GM12864 (cell line): ENCODE results near the gene WDR49.

Source experiments
- DNase-seq: peaks from one replicate; pipeline ENCODE4 v3.0.0-alpha.2; 2011; ENCODE audit warnings: low read depth
- H3K4me3 ChIP-seq: 2 replicates; pipeline ENCODE4 v1.5.1; 2011; ENCODE audit warnings: mild to moderate bottlenecking, low read depth, low read length, control low read depth
- TF ChIP-seq, protein P1 (sequence below): IDR thresholded peaks from 2 replicates; pipeline ENCODE4 v1.5.1; 2011; ENCODE audit warnings: low read depth, mild to moderate bottlenecking, moderate library complexity, low read length, control low read depth, inconsistent platforms; ENCODE audit errors: missing control alignments

WDR49 gene

GRCh38 chr3:167653760-167654159 lies at the start of gene WDR49:
WDR49 (minus strand) TSS chr3:167653942; CDS start chr3:167653425, 517 bp downstream.
- DNase-seq: no peak
- TF ChIP-seq, protein P1, sequence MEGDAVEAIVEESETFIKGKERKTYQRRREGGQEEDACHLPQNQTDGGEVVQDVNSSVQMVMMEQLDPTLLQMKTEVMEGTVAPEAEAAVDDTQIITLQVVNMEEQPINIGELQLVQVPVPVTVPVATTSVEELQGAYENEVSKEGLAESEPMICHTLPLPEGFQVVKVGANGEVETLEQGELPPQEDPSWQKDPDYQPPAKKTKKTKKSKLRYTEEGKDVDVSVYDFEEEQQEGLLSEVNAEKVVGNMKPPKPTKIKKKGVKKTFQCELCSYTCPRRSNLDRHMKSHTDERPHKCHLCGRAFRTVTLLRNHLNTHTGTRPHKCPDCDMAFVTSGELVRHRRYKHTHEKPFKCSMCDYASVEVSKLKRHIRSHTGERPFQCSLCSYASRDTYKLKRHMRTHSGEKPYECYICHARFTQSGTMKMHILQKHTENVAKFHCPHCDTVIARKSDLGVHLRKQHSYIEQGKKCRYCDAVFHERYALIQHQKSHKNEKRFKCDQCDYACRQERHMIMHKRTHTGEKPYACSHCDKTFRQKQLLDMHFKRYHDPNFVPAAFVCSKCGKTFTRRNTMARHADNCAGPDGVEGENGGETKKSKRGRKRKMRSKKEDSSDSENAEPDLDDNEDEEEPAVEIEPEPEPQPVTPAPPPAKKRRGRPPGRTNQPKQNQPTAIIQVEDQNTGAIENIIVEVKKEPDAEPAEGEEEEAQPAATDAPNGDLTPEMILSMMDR: no peak
- H3K4me3 ChIP-seq: no peak within 1 kb of the TSS

- DNase-seq: no peak
- no peak overlapping the region for H3K4me3 ChIP-seq
- TF ChIP-seq, protein P1: no peak
Observed at GRCh38 chr3:167700926-167701325, 47.2 kb upstream of the WDR49 start.

GRCh38 chr3:167700046-167700445 lies 46.3 kb upstream of the WDR49 start:
- no peak overlapping the region for H3K4me3 ChIP-seq
- TF ChIP-seq, protein P1: no peak
- no peak for DNase-seq

DNA sequence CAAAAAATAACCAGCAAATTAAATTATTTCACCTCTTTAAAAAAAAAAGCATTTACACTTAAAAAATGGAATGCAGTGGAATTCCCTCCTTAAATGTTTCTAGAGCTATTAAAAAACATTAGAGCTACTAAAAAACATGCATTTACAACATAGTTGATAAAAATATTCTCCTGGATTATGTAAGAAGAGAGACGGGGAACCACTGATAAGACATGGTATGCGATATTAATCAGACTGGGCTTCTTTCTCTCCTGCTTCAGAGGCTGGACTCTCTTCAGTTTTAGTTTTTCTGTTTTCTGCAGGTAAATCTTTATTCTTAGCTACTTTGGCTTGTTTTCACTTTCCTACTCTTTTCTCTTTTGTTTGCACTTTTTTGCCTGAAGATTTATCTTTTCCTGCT lies 40.4 kb upstream of the WDR49 start:
- TF ChIP-seq, protein P1: no peak

GRCh38 chr3:167691366-167691765 lies 37.6 kb upstream of the WDR49 start:
- peak; percentile 71 for DNase-seq
- no peak overlapping the region for H3K4me3 ChIP-seq
- TF ChIP-seq, protein P1: no peak

More for the DNA sequence above, 40.4 kb upstream of the WDR49 start:
- DNase-seq: no peak
- H3K4me3 ChIP-seq: no peak overlapping the region

DNA sequence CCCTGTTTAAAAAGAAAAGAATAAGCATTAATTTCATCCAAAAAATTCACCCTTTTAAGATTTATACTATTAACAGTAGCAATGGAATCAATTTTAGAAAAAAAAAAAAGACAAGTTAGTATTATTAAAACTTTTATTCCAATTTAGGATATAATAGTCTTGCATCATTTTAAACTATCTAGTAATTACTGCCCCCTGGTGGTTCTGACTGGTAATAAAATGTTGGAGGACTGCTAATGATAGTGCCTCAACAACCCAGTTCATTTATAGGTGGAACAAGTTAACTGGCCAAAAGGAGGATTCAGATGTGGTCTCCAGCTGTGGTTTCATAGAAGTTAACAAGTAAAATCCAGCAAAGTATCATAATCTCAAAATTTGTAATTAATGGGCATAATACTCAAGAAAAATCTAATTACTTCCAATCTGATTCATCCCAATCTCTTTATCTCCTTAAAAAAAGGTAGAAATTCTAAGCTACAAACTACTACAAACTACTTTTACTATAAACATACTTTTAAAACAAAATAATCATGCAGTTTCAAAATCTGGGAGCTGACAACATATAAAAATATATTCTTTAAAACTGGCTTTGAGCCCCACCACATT lies 30.7 kb upstream of the WDR49 start:
- TF ChIP-seq, protein P1: peak; percentile 57
- H3K4me3 ChIP-seq: no peak overlapping the region
- DNase-seq: peak; percentile 13

DNA sequence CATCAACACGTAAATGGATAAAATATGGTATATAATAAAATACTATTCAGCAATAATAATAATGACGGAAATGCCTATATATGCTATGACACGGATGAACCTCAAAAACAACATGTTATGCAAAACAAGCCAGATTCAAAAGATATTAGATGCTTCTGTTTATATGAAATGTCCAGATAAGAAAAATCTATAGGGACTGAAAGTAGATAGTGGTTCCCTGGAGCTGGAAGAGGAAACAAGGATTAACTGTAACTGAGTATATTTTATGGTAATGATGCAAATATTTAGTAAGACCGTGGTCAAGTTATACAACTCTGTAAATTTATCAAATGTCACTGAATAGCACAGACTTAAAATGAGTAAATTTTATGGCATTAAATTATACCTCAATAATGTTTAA lies 25.8 kb upstream of the WDR49 start:
- TF ChIP-seq, protein P1: no peak
- H3K4me3 ChIP-seq: no peak overlapping the region
- no peak for DNase-seq
